ENCODE results near the gene PELI1. TPM values are rescaled to one million over a fixed set of nuclear protein-coding genes. Genes with fewer than 3 reads are reported as not detected.

Gene PELI1
- total RNA-seq, 4 donors from 2014 or later = 13.7 to 31.1 (median 19.7) TPM

DNA sequence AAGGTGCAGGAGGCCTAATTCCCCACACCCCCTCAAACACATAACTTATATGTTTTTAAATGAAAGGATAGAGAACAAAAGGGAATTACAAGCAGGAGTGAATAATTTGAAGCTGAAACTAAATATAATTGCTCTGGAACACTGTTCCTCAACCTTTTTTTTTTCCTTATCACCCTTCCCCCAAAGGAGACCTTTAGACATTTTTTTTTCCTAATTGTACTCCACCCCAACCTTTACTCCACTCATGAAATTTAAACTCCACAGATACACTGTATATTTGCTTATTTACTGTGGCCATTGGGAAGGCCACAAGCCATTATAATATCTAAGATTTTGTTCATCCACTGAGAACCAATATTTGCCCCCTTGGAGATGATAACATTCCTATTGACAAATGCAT is 45.4 kb upstream of the PELI1 start:
- no peak for DNase-seq (ENCODE audit: extremely low spot score)
- intact Hi-C loops (cut with DNase I) = no loop called here
- Histone ChIP-seq H3K9me3 (no peaks in the 10 kb centered on the region), H3K36me3 (no peaks in the 10 kb centered on the region), H3K4me3 (no peak overlapping the region), H3K4me1 (peaks cover 3 to 25% (median 15%) of the 10 kb centered on the region in 4 donors), H3K27me3 (no peaks in the 10 kb centered on the region), H3K27ac (replicated peaks in 1 of 4) (no peak overlapping the region)
- TF ChIP-seq, protein P1, sequence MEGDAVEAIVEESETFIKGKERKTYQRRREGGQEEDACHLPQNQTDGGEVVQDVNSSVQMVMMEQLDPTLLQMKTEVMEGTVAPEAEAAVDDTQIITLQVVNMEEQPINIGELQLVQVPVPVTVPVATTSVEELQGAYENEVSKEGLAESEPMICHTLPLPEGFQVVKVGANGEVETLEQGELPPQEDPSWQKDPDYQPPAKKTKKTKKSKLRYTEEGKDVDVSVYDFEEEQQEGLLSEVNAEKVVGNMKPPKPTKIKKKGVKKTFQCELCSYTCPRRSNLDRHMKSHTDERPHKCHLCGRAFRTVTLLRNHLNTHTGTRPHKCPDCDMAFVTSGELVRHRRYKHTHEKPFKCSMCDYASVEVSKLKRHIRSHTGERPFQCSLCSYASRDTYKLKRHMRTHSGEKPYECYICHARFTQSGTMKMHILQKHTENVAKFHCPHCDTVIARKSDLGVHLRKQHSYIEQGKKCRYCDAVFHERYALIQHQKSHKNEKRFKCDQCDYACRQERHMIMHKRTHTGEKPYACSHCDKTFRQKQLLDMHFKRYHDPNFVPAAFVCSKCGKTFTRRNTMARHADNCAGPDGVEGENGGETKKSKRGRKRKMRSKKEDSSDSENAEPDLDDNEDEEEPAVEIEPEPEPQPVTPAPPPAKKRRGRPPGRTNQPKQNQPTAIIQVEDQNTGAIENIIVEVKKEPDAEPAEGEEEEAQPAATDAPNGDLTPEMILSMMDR (IDR thresholded peaks at IDR 0.05) = no peak
- TF ChIP-seq EP300 (IDR thresholded peaks at IDR 0.05) (no peak), POLR2A (IDR thresholded peaks at IDR 0.05; ENCODE audit: low read depth) (no peak), POLR2AphosphoS5 (IDR thresholded peaks at IDR 0.05) (no peak)

DNA sequence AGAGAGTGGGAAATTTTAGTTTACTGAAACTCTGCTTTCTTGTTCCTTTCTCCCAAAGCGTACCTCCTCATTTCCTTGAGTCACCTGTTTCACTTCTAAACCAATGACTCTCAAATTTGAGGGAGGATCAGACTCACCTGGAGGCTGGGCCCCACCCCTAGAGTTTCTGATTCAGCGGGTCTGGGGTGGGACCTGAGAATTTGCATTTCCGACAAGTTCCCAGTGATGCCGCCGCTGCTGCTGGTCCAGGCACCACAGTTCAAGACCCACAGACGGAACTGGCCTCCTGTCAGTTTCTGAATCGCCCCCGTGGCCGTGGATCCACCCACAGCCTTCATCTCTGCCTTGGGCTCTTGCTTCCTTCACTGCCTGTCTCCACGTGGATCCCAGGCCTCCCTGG is 44.9 kb upstream of the PELI1 start:
- no peak overlapping the region for H3K4me3 ChIP-seq
- intact Hi-C loops (cut with DNase I) = no loop called here
- WGBS = 83% methylated on average over 10 of the region's 10 CpGs

DNA sequence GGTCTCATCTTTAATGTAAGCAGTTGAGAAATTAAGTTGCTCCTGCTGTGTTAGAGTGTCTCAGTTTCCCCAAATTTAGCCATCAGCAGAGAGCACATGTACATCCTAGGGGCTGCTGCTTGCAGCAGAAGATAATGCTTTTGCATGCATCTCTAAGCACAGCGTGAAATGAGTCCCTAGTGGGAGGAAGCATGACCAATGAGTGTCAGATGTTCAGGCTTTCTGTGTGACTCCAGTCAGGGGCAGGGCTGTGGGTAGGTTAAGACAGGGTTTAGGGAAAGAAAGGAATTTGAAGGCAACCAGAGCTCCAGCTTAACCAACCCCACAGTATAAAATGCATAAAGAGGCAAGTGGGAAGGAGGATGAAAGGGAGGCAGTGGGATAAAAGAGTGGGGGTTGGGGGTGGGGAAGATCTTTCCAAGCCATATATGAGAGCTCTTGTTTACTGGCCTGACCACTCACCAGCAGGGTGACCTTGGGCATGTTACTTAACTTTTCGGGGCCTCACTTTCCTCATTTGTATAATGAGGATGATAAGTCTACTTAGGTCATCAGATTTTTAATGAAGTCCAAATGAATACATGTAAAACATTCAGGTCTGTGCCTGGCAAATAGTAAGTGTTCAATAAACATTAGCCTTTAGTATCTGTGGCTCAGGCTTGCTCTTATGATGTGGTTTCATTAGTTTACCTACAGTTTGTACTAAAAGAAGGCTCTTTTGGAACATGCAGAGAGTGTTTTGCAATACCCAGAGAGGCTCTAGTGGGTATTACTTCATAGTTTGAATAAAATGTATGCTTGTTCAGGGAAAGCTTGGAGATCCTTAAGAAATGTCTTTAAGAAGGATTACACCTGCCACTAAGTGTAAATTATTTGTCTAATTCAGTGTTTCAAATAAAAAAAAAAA is 42.7 kb upstream of the PELI1 start:
- no peaks in the 10 kb centered on the region for H3K9me3 ChIP-seq
- TF ChIP-seq POLR2AphosphoS5 (IDR thresholded peaks at IDR 0.05) (no peak), POLR2A (IDR thresholded peaks at IDR 0.05; ENCODE audit: low read depth) (no peak), EP300 (IDR thresholded peaks at IDR 0.05) (no peak)
- TF ChIP-seq, protein P1 (IDR thresholded peaks at IDR 0.05) = no peak
- H3K27ac ChIP-seq (replicated peaks in 1 of 4) = no peak overlapping the region
- peaks cover 3 to 25% (median 15%) of the 10 kb centered on the region in 4 donors for H3K4me1 ChIP-seq
- H3K4me3 ChIP-seq = no peak overlapping the region
- DNase-seq (ENCODE audit: extremely low spot score) = no peak
- H3K36me3 ChIP-seq = no peaks in the 10 kb centered on the region
- H3K27me3 ChIP-seq = no peaks in the 10 kb centered on the region
- WGBS = 75% methylated on average over 2 of the region's 2 CpGs
- intact Hi-C loops (cut with DNase I) = no loop called here

More for the DNA sequence above, 44.9 kb upstream of the PELI1 start:
- Histone ChIP-seq H3K27me3 (no peaks in the 10 kb centered on the region), H3K27ac (replicated peaks in 1 of 4) (no peak overlapping the region), H3K36me3 (no peaks in the 10 kb centered on the region), H3K9me3 (no peaks in the 10 kb centered on the region), H3K4me1 (peaks cover 3 to 25% (median 15%) of the 10 kb centered on the region in 4 donors)
- TF ChIP-seq, protein P1 (IDR thresholded peaks at IDR 0.05) = no peak
- TF ChIP-seq EP300 (IDR thresholded peaks at IDR 0.05) = no peak
- TF ChIP-seq POLR2AphosphoS5 (IDR thresholded peaks at IDR 0.05) = no peak
- no peak for TF ChIP-seq POLR2A (IDR thresholded peaks at IDR 0.05; ENCODE audit: low read depth)
- no peak for DNase-seq (ENCODE audit: extremely low spot score)

DNA sequence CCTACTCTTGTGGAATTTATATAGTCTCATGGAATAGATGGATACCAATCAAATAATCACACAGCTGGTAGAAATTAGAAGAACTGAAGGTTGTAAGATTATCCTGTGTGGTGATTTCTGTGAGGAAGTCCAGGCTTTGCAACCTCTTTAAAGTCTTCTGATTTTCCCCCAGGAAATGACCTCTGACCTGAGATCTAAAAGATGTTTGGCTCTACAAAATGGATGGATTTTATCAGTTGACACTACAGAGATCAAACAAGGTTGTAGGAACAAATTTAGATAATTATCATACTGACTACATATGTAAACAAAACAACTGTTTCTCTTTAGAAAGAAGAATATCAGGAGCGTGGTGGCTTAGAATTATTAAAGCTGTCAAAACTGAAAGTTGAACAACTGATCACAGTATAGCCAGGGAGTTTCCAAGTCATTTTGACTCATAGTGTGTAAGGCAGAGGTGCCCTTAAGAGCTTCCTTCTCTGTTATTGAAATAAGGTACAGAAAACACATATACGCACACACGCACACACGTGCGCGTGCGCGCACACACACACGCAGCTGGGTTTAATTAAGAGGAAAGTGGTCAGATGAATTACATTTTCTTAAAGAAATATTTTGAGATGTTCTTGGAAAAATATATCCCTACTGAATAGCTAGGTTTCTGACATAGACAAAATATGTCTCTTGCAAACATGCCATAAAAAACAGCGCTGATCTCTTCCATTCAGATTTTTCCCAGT is 35.5 kb upstream of the PELI1 start:
- no peak overlapping the region for H3K4me3 ChIP-seq
- intact Hi-C loops (cut with DNase I) = no loop called here
- no peaks in the 10 kb centered on the region for H3K36me3 ChIP-seq
- 86% methylated on average over 10 of the region's 10 CpGs for WGBS
- no peak for DNase-seq (ENCODE audit: extremely low spot score)
- no peaks in the 10 kb centered on the region for H3K27me3 ChIP-seq
- no peaks in the 10 kb centered on the region for H3K4me1 ChIP-seq
- H3K27ac ChIP-seq (replicated peaks in 1 of 4) = no peak overlapping the region
- TF ChIP-seq, protein P1 (IDR thresholded peaks at IDR 0.05) = no peak
- TF ChIP-seq POLR2A (IDR thresholded peaks at IDR 0.05; ENCODE audit: low read depth) (no peak), EP300 (IDR thresholded peaks at IDR 0.05) (no peak), POLR2AphosphoS5 (IDR thresholded peaks at IDR 0.05) (no peak)
- H3K9me3 ChIP-seq = no peaks in the 10 kb centered on the region
